GM12872 (cell line): ENCODE measurements around the gene PZP.

ENCODE experiments used
- TF ChIP-seq, protein P1 (sequence below): IDR thresholded peaks from 3 replicates; pipeline ENCODE4 v1.5.1; 2011; ENCODE audit warnings: low read depth, mild to moderate bottlenecking, low read length, moderate library complexity; ENCODE audit not compliant: insufficient read depth

Gene PZP

DNA sequence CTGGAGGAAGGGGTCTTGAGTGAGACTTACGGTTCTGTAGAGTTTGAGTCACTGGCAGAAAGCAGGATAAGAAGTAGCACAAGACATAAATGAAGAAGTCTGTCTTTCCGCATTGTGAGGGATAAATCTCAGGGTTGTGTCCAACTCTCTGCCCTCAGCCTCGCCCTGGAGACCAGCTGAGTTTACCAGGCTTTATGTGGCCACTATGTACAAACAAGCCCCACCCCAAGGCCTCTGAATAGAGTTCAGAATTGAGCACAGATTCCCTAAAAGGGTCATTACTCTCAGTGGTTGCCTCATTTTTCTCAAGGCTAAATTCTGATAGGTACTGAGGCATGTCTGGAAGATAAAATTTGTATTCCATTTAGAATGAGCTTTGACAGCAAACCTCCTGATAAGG, at the start of gene PZP:
Gene PZP, minus strand, starts transcription at position 167 of the 400 bp plus-strand sequence. Its CDS starts 54 bp downstream, at position 113.
- TF ChIP-seq, protein P1, sequence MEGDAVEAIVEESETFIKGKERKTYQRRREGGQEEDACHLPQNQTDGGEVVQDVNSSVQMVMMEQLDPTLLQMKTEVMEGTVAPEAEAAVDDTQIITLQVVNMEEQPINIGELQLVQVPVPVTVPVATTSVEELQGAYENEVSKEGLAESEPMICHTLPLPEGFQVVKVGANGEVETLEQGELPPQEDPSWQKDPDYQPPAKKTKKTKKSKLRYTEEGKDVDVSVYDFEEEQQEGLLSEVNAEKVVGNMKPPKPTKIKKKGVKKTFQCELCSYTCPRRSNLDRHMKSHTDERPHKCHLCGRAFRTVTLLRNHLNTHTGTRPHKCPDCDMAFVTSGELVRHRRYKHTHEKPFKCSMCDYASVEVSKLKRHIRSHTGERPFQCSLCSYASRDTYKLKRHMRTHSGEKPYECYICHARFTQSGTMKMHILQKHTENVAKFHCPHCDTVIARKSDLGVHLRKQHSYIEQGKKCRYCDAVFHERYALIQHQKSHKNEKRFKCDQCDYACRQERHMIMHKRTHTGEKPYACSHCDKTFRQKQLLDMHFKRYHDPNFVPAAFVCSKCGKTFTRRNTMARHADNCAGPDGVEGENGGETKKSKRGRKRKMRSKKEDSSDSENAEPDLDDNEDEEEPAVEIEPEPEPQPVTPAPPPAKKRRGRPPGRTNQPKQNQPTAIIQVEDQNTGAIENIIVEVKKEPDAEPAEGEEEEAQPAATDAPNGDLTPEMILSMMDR = no peak

DNA sequence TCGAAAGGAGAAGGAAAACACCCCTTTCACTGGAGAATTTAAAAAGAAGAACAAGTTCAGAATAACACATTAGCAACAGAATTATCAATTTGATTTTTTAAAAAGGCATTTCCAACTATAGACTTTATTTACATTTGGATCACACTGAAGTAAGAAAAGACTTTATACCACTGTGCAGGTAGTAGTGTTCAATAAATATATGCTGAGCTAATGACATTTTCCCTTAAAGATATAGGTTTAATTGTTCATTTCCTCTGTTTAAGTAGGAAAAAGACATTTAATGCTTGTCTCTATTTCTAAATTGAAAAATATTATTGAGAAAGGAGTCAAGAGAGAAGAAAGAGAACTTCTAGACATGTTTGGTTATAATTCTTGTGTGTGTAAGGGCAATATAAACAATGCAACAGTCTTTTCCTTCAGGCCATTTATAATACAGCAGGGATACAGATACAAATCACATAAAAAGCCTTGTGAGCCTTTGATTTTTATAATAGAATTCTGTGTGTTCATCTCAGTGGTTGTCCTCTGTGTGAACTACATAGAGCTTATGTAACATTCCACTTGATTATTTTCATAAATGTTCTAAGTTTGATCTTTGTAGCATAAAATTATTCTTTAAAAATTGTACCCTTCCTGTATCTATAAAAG, 48.7 kb upstream of the PZP start:
- TF ChIP-seq, protein P1 = no peak

DNA sequence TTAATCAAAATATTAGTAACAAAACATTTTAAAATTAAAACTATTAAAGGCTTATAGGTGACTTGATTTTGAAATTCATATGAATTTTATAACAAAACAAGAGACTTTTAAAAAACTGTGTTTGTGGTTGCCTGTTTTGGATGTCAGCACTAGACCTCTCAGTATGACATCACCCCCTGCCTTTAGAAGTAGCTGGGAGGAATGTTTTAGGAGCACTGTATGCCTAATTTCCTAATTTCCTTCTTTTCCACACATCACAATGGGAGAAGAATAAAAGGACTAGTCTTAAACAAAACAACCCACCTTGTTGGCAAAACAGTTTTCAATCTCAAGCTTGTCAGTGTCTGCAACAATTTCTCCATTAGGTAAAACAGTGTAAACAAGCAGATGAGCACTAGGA, 48.1 kb upstream of the PZP start:
- TF ChIP-seq, protein P1 = no peak

DNA sequence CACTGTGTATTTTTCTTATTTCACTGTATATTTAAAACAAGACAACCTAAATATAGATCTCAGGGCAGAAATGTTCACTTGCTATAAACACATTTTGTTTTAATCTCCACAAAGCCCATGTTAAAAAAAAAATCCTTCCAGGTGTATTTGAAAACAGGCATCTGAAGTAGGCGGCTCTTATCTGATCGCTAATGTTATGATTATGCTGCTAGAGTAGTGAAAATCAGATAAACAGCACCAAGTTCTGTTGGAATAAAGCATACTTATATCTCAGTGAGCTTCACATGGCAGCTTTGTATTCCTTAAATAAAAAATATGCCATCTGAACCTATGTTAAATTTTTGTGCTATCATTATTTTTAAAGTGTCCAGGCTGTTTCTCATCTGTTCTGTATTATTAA, 47.6 kb upstream of the PZP start:
- TF ChIP-seq, protein P1 = no peak

DNA sequence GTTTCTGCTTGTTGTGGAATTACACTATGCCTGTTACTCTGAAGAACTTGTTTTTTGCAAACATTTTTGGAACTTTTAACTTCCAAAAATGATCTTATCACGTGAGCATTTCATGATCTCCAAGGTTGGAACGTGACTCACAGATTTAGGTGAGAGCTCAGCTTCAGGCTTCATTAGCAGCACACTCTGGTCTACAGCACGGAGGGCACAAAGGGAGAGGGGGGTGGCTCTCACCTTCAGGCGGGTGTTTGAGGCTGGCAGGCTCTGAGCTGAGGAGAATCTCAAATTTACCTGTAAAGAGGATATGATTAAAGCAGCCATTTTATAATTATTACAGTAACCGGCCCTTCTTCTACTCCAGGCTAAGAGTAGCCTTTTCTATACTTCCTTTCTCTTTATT, 45.3 kb upstream of the PZP start:
- TF ChIP-seq, protein P1 = no peak

DNA sequence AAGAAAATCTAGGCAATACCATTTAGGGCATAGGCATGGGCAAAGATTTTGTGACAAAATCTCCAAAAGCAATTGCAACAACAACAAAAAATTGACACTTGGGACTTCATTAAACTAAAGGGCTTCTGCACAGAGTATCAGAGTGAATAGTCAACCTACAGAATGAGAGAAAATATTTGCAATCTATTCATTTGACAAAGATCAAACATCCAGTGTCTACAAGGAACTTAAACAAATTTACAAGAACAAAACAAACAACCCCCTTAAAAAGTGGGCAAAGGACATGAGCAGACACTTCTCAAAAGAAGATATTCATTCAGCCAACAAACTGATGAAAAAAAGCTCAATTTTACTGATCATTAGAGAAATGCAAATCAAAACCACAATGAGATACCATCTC, 44.1 kb upstream of the PZP start:
- TF ChIP-seq, protein P1 = no peak

DNA sequence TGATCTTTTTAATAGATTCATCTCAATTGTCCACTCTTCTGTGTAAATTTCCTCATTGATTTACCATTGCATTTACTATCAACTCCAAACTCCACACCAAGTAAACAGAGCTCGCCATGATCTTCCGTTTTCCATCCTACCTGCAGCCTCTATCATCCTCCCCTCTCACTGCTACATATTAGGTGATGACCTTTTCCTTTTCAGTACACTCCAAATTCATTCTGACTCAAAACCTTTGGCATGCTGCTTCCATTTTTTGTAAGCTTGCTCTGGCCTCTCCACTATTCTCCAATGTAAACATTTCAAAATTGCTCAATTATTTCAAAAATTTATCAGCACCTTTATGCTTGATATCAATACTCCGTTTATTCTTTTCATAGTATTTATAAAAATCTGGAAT, 40.2 kb upstream of the PZP start:
- TF ChIP-seq, protein P1 = no peak
